HG03442 (cell line): ENCODE data around the gene KIF17.

Experiments
- ATAC-seq: cut with Tn5 transposase; IDR thresholded peaks from one replicate; pipeline ENCODE4 v1.9.1; 2021; ENCODE audit warnings: mild to moderate bottlenecking, moderate library complexity; ENCODE audit not compliant: unreplicated experiment

Gene KIF17

GRCh38 chr1:20663365-20663764 lies 54.4 kb downstream of the KIF17 start:
- ATAC-seq: no peak

- no peak for ATAC-seq
Measured at GRCh38 chr1:20662110-20662475, 55.7 kb downstream of the KIF17 start.

- peak; percentile 92 for ATAC-seq
Measured at GRCh38 chr1:20661207-20662109, 56.3 kb downstream of the KIF17 start, which contains the start of gene DDOST. Gene DDOST, minus strand, starts transcription at chr1:20661369. Its CDS starts 19 bp downstream, at chr1:20661350.

- ATAC-seq: no peak
Measured at GRCh38 chr1:20660847-20661206, 57.0 kb downstream of the KIF17 start.

- ATAC-seq: no peak
Measured at GRCh38 chr1:20660363-20660762, 57.4 kb downstream of the KIF17 start.

- ATAC-seq: no peak
Measured at GRCh38 chr1:20658166-20658915, 59.5 kb downstream of the KIF17 start.

- ATAC-seq: no peak
Measured at GRCh38 chr1:20657024-20657423, 60.8 kb downstream of the KIF17 start.

- no peak for ATAC-seq
Measured at GRCh38 chr1:20654104-20654690, 63.6 kb downstream of the KIF17 start.

- ATAC-seq: no peak
Measured at GRCh38 chr1:20652300-20652699, 65.5 kb downstream of the KIF17 start.

- ATAC-seq: no peak
Measured at GRCh38 chr1:20648946-20649345, 68.9 kb downstream of the KIF17 start.

GRCh38 chr1:20648438-20648837 lies 69.4 kb downstream of the KIF17 start:
- ATAC-seq: no peak

GRCh38 chr1:20645414-20645813 lies 72.4 kb downstream of the KIF17 start:
- ATAC-seq: no peak

GRCh38 chr1:20644416-20644815 lies 73.4 kb downstream of the KIF17 start:
- ATAC-seq: no peak

- no peak for ATAC-seq
Measured at GRCh38 chr1:20643080-20643479, 74.7 kb downstream of the KIF17 start.

- no peak for ATAC-seq
Measured at GRCh38 chr1:20641975-20642374, 75.8 kb downstream of the KIF17 start.

GRCh38 chr1:20640183-20640597 lies 77.6 kb downstream of the KIF17 start:
- no peak for ATAC-seq

- no peak for ATAC-seq
Measured at GRCh38 chr1:20636785-20637347, 80.9 kb downstream of the KIF17 start.

GRCh38 chr1:20634594-20635084 lies 83.2 kb downstream of the KIF17 start:
- no peak for ATAC-seq

GRCh38 chr1:20634065-20634593 lies 83.7 kb downstream of the KIF17 start:
- ATAC-seq: no peak

- ATAC-seq: peak; percentile 51
Measured at GRCh38 chr1:20633190-20634064, 84.4 kb downstream of the KIF17 start, which contains the start of gene PINK1. Gene PINK1, plus strand, starts transcription at chr1:20633458. Its CDS starts 91 bp downstream, at chr1:20633549.
